ENCODE measurements around the gene OR4F3.
"Not testable (repeated sequence)": the region's sequence is repeated elsewhere in the genome, so short reads cannot be mapped to it uniquely, and the experiment has no call there.

The OR4F3 gene

GRCh38 chr5:181366968-181367367 lies at the start of gene OR4F3:
TSS of gene OR4F3 (plus strand) at chr5:181367268.
- not testable (repeated sequence) for DNase-seq (ENCODE audit: extremely low read depth in 1 of 2, low read depth in 1 of 2)
